H9 (cell line): Measurements from ENCODE around the gene TUSC7. TPM values are rescaled to one million over a fixed set of nuclear protein-coding genes. Genes with fewer than 3 reads are reported as not detected.

Source experiments
- DNase-seq: peaks from one replicate; pipeline ENCODE4 v3.0.0-alpha.2; 2017
- H2AFZ ChIP-seq: one replicate; pipeline ENCODE4 v1.6.1; 2013; ENCODE audit warnings: mild to moderate bottlenecking, low read length, control low read depth, moderate library complexity
- H2AK5ac ChIP-seq: 2 replicates; pipeline ENCODE4 v1.6.1; 2013; ENCODE audit warnings: low read length, control low read depth, mixed read lengths; ENCODE audit not compliant: insufficient read length
- H2BK120ac ChIP-seq: one replicate; pipeline ENCODE4 v1.6.1; 2013; ENCODE audit warnings: low read depth, mild to moderate bottlenecking, low read length, control low read depth, inconsistent platforms; ENCODE audit not compliant: poor library complexity, severe bottlenecking
- H2BK12ac ChIP-seq: 2 replicates; pipeline ENCODE4 v1.6.1; 2013; ENCODE audit warnings: low read length, control low read depth, mixed read lengths, low read depth; ENCODE audit not compliant: insufficient read length
- H2BK15ac ChIP-seq: 2 replicates; pipeline ENCODE4 v1.6.1; 2013; ENCODE audit warnings: low read depth, low read length, control low read depth
- H2BK20ac ChIP-seq: one replicate; pipeline ENCODE4 v1.6.1; 2013; ENCODE audit warnings: low read depth, mild to moderate bottlenecking, low read length, control low read depth, inconsistent platforms; ENCODE audit not compliant: poor library complexity, severe bottlenecking
- H2BK5ac ChIP-seq: 2 replicates; pipeline ENCODE4 v1.6.1; 2013; ENCODE audit warnings: low read length, control low read depth, mixed read lengths; ENCODE audit not compliant: insufficient read length
- H3K14ac ChIP-seq: 2 replicates; pipeline ENCODE4 v1.6.1; 2013; ENCODE audit warnings: low read length, control low read depth; ENCODE audit not compliant: insufficient read depth
- H3K18ac ChIP-seq: 2 replicates; pipeline ENCODE4 v1.6.1; 2013; ENCODE audit warnings: low read depth, mild to moderate bottlenecking, mixed read lengths, low read length, control low read depth; ENCODE audit not compliant: insufficient read length
- H3K23ac ChIP-seq: 2 replicates; pipeline ENCODE4 v1.6.1; 2013; ENCODE audit warnings: low read length, control low read depth, mixed read lengths, low read depth; ENCODE audit not compliant: insufficient read length
- H3K23me2 ChIP-seq: 2 replicates; pipeline ENCODE4 v1.6.1; 2013; ENCODE audit warnings: low read depth, mild to moderate bottlenecking, mixed read lengths, low read length, control low read depth; ENCODE audit not compliant: insufficient read length, poor library complexity, severe bottlenecking
- H3K27ac ChIP-seq: 2 replicates; pipeline ENCODE4 v1.5.1; 2013; ENCODE audit warnings: low read length, control low read depth, mixed read lengths, low read depth; ENCODE audit not compliant: insufficient read length
- H3K27me3 ChIP-seq: 2 replicates; pipeline ENCODE4 v1.6.1; 2013; ENCODE audit warnings: low read length, control low read depth, inconsistent platforms; ENCODE audit not compliant: insufficient read depth
- H3K4ac ChIP-seq: 2 replicates; pipeline ENCODE4 v1.6.1; 2013; ENCODE audit warnings: low read depth, mild to moderate bottlenecking, control low read depth, inconsistent platforms, low read length, moderate library complexity
- H3K4me1 ChIP-seq: 2 replicates; pipeline ENCODE4 v1.6.1; 2013; ENCODE audit warnings: low read length, control low read depth, inconsistent platforms; ENCODE audit not compliant: insufficient read depth
- H3K4me2 ChIP-seq: 2 replicates; pipeline ENCODE4 v1.6.1; 2013; ENCODE audit warnings: low read length, control low read depth, mixed read lengths; ENCODE audit not compliant: insufficient read length, insufficient read depth
- H3K56ac ChIP-seq: 2 replicates; pipeline ENCODE4 v1.6.1; 2013; ENCODE audit warnings: low read depth, mild to moderate bottlenecking, mixed read lengths, low read length, control low read depth; ENCODE audit not compliant: insufficient read length
- H3K79me1 ChIP-seq: 2 replicates; pipeline ENCODE4 v1.6.1; 2013; ENCODE audit warnings: low read depth, mild to moderate bottlenecking, moderate library complexity, low read length, control low read depth, inconsistent platforms; ENCODE audit not compliant: insufficient read depth, poor library complexity, severe bottlenecking
- H3K79me2 ChIP-seq: 2 replicates; pipeline ENCODE4 v1.6.1; 2013; ENCODE audit warnings: low read length, control low read depth, inconsistent platforms; ENCODE audit not compliant: insufficient read depth
- H3K9ac ChIP-seq: 2 replicates; pipeline ENCODE4 v1.6.1; 2013; ENCODE audit warnings: low read length, control low read depth, mixed read lengths; ENCODE audit not compliant: insufficient read length; ENCODE audit errors: extremely low read depth
- H3K9me3 ChIP-seq: one replicate; pipeline ENCODE4 v1.6.1; 2013; ENCODE audit warnings: low read depth, low read length, inconsistent platforms; ENCODE audit not compliant: control insufficient read depth
- H3T11ph ChIP-seq: one replicate; pipeline ENCODE4 v1.6.1; 2013; ENCODE audit warnings: mild to moderate bottlenecking, low read length, control low read depth, inconsistent platforms
- H4K20me1 ChIP-seq: one replicate; pipeline ENCODE4 v1.6.1; 2013; ENCODE audit not compliant: control insufficient read depth, insufficient read length, insufficient read depth
- H4K5ac ChIP-seq: 2 replicates; pipeline ENCODE4 v1.6.1; 2013; ENCODE audit warnings: low read depth, mild to moderate bottlenecking, mixed read lengths, low read length, control low read depth; ENCODE audit not compliant: insufficient read length
- H4K8ac ChIP-seq: replicated peaks from 2 replicates; pipeline ENCODE4 v1.6.1; 2013; ENCODE audit warnings: low read length, control low read depth, mixed read lengths, low read depth; ENCODE audit not compliant: insufficient read length
- H4K91ac ChIP-seq: 2 replicates; pipeline ENCODE4 v1.6.1; 2013; ENCODE audit warnings: low read depth, mild to moderate bottlenecking, moderate library complexity, mixed read lengths, low read length, control low read depth; ENCODE audit not compliant: insufficient read length
- H3K27ac Mint-ChIP-seq, 3 experiments: 2 replicates in 2 of 3; 3 replicates in 1 of 3; pipeline ENCODE4 v1.8.0; 2020 to 2021; ENCODE audit warnings: mixed read lengths in 3 of 3, mild to moderate bottlenecking in 1 of 3, moderate library complexity in 1 of 3
- H3K27me3 Mint-ChIP-seq: 2 replicates; pipeline ENCODE4 v1.8.0; 2021; ENCODE audit warnings: low read depth, mild to moderate bottlenecking, moderate library complexity, mixed read lengths
- H3K36me3 Mint-ChIP-seq, 3 experiments: 2 replicates in 2 of 3; 3 replicates in 1 of 3; pipeline ENCODE4 v1.8.0; 2020 to 2021; ENCODE audit warnings: low read depth in 3 of 3, mixed read lengths in 3 of 3; ENCODE audit not compliant: insufficient read depth in 1 of 3
- H3K4me1 Mint-ChIP-seq, 2 experiments: 2 replicates each; pipeline ENCODE4 v1.8.0; 2020; ENCODE audit warnings: mixed read lengths in 2 of 2
- H3K4me3 Mint-ChIP-seq, 2 experiments: 2 replicates in 1 of 2; 3 replicates in 1 of 2; pipeline ENCODE4 v1.8.0; 2020 to 2021; ENCODE audit warnings: mild to moderate bottlenecking in 2 of 2, mixed read lengths in 2 of 2, moderate library complexity in 1 of 2
- H3K9me3 Mint-ChIP-seq, 2 experiments: 2 replicates in 1 of 2; 3 replicates in 1 of 2; pipeline ENCODE4 v1.8.0; 2020; ENCODE audit warnings: mild to moderate bottlenecking in 2 of 2, mixed read lengths in 2 of 2, moderate library complexity in 1 of 2
- WGBS: extraction: QIAGEN DNeasy Blood & Tissue Kit; methylation state at CpG from one replicate; pipeline ENCODE4 v1.1.7; 2013; ENCODE audit warnings: missing lambda C conversion rate, low lambda C conversion rate, mixed read lengths; ENCODE audit not compliant: insufficient read length; ENCODE audit errors: extremely low coverage; 5-methylcytosine and 5-hydroxymethylcytosine counted together
- total RNA-seq: library from RNA; stranded (reverse); gene quantifications from 2 replicates; pipeline ENCODE4 v1.2.1, GENCODE V29; 2021
- TF ChIP-seq, protein P1 (sequence below): fragments of 200-600 bp; sonication (generic); conservative IDR thresholded peaks from 3 replicates; pipeline ENCODE4 v1.8.0; 2021; ENCODE audit warnings: antibody characterized with exemption, mild to moderate bottlenecking

The TUSC7 gene
- total RNA-seq, 1 experiment from 2014 or later, result not detected

DNA sequence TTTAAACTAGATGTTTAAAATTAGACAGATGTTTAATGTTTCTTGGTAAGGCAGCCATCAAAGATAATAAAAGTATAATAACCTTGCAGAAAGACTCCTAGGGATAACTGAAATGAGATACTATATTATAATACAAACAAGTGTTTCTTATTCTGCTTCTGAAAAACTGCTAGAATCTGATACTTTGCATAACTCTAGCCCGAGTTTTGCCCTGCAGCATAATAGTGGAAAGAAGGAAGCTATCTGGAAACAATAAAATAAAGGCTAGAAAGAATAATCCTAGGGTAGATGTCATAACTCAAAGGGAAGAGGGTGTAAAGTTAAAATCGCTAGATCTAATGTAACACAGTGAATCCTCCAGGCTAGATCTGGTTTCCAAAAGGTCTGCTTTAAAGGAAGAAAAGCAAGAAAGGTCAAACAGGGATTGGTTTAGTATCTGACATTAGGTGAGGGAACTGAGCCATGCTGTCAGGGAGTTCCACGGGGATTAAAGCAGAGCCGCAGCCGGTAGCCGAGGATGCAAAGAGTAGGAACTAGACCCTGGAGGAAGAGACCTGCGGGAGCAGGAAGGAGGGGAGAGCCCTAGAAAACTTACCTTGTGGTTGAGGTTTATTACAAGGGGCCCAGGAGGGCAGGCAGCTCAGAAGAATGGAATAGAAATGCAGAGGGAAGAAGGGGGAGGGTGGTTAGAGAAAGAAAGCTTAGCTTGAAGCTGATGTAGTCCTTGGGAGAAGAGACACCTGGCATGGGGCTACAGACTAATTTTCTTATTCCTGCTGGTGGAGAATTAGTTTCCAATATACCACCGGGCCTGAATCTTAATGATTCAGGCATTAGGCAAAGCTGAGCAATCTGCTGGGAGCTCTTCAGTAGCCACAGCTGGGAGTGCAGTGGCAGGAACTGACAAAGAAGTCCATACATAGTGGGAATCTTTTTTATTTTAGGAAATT is 46.1 kb upstream of the TUSC7 start:
- Histone ChIP-seq H2BK120ac (no peak overlapping the region), H3K27me3 (no peaks in the 10 kb centered on the region), H3K18ac (no peak overlapping the region), H4K5ac (no peak overlapping the region), H3K79me1 (no peaks in the 10 kb centered on the region), H2AFZ (no peak overlapping the region), H4K20me1 (no peaks in the 10 kb centered on the region), H3K27ac (no peak overlapping the region), H3K23me2 (no peaks in the 10 kb centered on the region), H2AK5ac (no peak overlapping the region), H2BK5ac (no peak overlapping the region), H3T11ph (no peak overlapping the region), H3K79me2 (no peaks in the 10 kb centered on the region), H4K8ac (no peak overlapping the region), H3K14ac (no peak overlapping the region), H3K4ac (no peak overlapping the region), H3K4me2 (no peak overlapping the region), H3K9me3 (no peaks in the 10 kb centered on the region), H2BK15ac (no peak overlapping the region), H2BK20ac (no peak overlapping the region), H3K23ac (no peak overlapping the region), H3K9ac (no peak overlapping the region), H3K56ac (no peak overlapping the region), H2BK12ac (no peak overlapping the region), H4K91ac (no peak overlapping the region), H3K4me1 (no peaks in the 10 kb centered on the region)
- Mint-ChIP-seq H3K4me3 (no peak overlapping the region; a peak in 1 of 5 replicates), H3K9me3 (no peaks in the 10 kb centered on the region), H3K4me1 (peaks cover 8 to 10% of the 10 kb centered on the region in 2 experiments), H3K36me3 (no peaks in the 10 kb centered on the region), H3K27ac (peak overlapping the region; percentile 36 to 82 (median 61); a peak in 5 of 7 replicates), H3K27me3 (no peaks in the 10 kb centered on the region)
- WGBS, result no CpG with 5 or more reads among the region's 8 CpGs
- peak; percentile 29 for DNase-seq
- TF ChIP-seq, protein P1, sequence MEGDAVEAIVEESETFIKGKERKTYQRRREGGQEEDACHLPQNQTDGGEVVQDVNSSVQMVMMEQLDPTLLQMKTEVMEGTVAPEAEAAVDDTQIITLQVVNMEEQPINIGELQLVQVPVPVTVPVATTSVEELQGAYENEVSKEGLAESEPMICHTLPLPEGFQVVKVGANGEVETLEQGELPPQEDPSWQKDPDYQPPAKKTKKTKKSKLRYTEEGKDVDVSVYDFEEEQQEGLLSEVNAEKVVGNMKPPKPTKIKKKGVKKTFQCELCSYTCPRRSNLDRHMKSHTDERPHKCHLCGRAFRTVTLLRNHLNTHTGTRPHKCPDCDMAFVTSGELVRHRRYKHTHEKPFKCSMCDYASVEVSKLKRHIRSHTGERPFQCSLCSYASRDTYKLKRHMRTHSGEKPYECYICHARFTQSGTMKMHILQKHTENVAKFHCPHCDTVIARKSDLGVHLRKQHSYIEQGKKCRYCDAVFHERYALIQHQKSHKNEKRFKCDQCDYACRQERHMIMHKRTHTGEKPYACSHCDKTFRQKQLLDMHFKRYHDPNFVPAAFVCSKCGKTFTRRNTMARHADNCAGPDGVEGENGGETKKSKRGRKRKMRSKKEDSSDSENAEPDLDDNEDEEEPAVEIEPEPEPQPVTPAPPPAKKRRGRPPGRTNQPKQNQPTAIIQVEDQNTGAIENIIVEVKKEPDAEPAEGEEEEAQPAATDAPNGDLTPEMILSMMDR, result no peak
